CD4-positive, alpha-beta T cell treated with Interleukin-10 for 1 hour (primary cell): ENCODE measurements around the gene LHPP.

Experiments used
- DNase-seq: peaks from one replicate; pipeline ENCODE4 v3.0.0-alpha.2; 2020

Gene LHPP

GRCh38 chr10:124630551-124630950, 168.9 kb downstream of the LHPP start:
- DNase-seq, result no peak

- DNase-seq, result peak; percentile 50
These were observed 170.5 kb downstream of the LHPP start for GRCh38 chr10:124632064-124632531.

GRCh38 chr10:124632566-124632965, 170.9 kb downstream of the LHPP start:
- no peak for DNase-seq

GRCh38 chr10:124636271-124636995, 174.8 kb downstream of the LHPP start:
- DNase-seq, result peak; percentile 53

- no peak for DNase-seq
These were observed 175.6 kb downstream of the LHPP start for GRCh38 chr10:124637091-124637700.

GRCh38 chr10:124637746-124638145, 176.1 kb downstream of the LHPP start:
- DNase-seq, result no peak

- DNase-seq, result no peak
These were observed 177.6 kb downstream of the LHPP start for GRCh38 chr10:124639206-124639605.

GRCh38 chr10:124639646-124640045, 178.0 kb downstream of the LHPP start:
- DNase-seq, result no peak

- no peak for DNase-seq
These were observed 178.4 kb downstream of the LHPP start for GRCh38 chr10:124640056-124640455.

- peak; percentile 24 for DNase-seq
These were observed 179.1 kb downstream of the LHPP start for GRCh38 chr10:124640538-124641231.

GRCh38 chr10:124641282-124642087, 179.9 kb downstream of the LHPP start:
- peak; percentile 60 for DNase-seq

GRCh38 chr10:124642088-124642710, 180.6 kb downstream of the LHPP start:
- peak; percentile 21 for DNase-seq

- no peak for DNase-seq
These were observed 181.8 kb downstream of the LHPP start for GRCh38 chr10:124643330-124644009.

GRCh38 chr10:124644236-124644635, 182.6 kb downstream of the LHPP start:
- DNase-seq, result no peak

GRCh38 chr10:124644771-124645415, 183.3 kb downstream of the LHPP start:
- DNase-seq, result no peak

- DNase-seq, result no peak
These were observed 184.0 kb downstream of the LHPP start for GRCh38 chr10:124645467-124646095.

- no peak for DNase-seq
These were observed 185.1 kb downstream of the LHPP start for GRCh38 chr10:124646483-124647352.

GRCh38 chr10:124647421-124648130, 186.0 kb downstream of the LHPP start:
- peak; percentile 79 for DNase-seq

- no peak for DNase-seq
These were observed 186.5 kb downstream of the LHPP start for GRCh38 chr10:124648131-124648475.
